Testis (tissue), 2 donors: Measurements from ENCODE around the gene BAIAP2.

ENCODE experiments used
- POLR2A ChIP-seq: fragments of 450-650 bp; IDR thresholded peaks from one replicate; pipeline ENCODE4 v1.6.1; 2017; ENCODE audit warnings: antibody characterized with exemption, mild to moderate bottlenecking, moderate library complexity
- TF ChIP-seq, protein P1 (sequence below), 3 experiments: fragments of 450-650 bp in 2 of 3; fragments of 200-600 bp in 1 of 3; sonication (generic) in 1 of 3; IDR thresholded peaks; one replicate each; pipeline ENCODE4 v1.5.1; 2016 to 2019; ENCODE audit warnings: antibody characterized with exemption in 3 of 3, mild to moderate bottlenecking in 2 of 3, moderate library complexity in 1 of 3

- TF ChIP-seq, protein P1, sequence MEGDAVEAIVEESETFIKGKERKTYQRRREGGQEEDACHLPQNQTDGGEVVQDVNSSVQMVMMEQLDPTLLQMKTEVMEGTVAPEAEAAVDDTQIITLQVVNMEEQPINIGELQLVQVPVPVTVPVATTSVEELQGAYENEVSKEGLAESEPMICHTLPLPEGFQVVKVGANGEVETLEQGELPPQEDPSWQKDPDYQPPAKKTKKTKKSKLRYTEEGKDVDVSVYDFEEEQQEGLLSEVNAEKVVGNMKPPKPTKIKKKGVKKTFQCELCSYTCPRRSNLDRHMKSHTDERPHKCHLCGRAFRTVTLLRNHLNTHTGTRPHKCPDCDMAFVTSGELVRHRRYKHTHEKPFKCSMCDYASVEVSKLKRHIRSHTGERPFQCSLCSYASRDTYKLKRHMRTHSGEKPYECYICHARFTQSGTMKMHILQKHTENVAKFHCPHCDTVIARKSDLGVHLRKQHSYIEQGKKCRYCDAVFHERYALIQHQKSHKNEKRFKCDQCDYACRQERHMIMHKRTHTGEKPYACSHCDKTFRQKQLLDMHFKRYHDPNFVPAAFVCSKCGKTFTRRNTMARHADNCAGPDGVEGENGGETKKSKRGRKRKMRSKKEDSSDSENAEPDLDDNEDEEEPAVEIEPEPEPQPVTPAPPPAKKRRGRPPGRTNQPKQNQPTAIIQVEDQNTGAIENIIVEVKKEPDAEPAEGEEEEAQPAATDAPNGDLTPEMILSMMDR (IDR thresholded peaks at IDR 0.05) = no peak
- no peak for TF ChIP-seq POLR2A
Measured at GRCh38 chr17:81128774-81129173, 93.8 kb downstream of the BAIAP2 start.
